GM12864 (cell line): ENCODE results near the gene GRID1.
A peak's percentile ranks its signal among the peaks of the same experiment; 100 is the strongest.

ENCODE experiments used
- DNase-seq: peaks from one replicate; pipeline ENCODE4 v3.0.0-alpha.2; 2011; ENCODE audit warnings: low read depth
- H3K4me3 ChIP-seq: 2 replicates; pipeline ENCODE4 v1.5.1; 2011; ENCODE audit warnings: mild to moderate bottlenecking, low read depth, low read length, control low read depth
- TF ChIP-seq, protein P1 (sequence below): IDR thresholded peaks from 2 replicates; pipeline ENCODE4 v1.5.1; 2011; ENCODE audit warnings: low read depth, mild to moderate bottlenecking, moderate library complexity, low read length, control low read depth, inconsistent platforms; ENCODE audit errors: missing control alignments

GRID1 gene

DNA sequence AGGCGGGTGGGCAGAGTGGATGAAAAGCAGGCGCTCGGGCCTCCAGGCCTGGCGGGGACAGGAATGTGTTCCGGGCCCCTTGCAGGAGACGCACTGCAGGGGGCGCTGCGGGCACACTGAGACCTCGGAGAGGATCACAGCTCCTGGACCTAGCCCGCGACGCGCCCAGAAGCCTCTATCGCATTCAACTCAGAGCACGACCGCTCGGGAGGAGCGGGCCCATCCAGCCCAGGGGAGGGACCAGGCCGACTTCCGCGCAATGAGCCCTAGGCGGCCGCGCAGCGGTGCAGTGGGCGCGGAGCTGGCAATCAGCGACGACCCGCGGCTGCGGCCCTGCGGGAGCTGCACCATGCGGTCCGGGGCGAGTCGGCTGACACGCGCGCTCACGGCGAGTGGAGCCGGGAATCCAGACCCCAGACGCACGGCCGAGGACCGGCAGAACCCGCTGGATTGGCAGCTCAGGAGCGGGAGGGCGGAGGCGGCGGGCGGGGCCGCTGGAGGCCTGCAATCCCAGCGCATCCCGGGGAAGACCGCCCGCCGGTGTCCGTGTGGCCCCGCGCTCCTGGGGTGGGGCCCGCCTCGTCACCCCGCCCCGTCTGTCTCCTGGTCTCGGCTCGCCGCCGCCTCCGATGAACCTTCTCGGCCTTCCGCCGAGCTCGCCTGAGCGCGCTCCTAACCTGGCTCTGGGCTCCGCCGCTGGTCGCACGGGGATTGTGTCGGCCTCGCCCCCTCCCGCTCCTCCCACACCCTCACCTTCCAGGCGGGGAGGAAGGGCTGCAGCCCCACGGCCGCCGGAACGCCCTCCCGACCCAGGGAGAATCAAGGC, 33.5 kb upstream of the GRID1 start:
- TF ChIP-seq, protein P1, sequence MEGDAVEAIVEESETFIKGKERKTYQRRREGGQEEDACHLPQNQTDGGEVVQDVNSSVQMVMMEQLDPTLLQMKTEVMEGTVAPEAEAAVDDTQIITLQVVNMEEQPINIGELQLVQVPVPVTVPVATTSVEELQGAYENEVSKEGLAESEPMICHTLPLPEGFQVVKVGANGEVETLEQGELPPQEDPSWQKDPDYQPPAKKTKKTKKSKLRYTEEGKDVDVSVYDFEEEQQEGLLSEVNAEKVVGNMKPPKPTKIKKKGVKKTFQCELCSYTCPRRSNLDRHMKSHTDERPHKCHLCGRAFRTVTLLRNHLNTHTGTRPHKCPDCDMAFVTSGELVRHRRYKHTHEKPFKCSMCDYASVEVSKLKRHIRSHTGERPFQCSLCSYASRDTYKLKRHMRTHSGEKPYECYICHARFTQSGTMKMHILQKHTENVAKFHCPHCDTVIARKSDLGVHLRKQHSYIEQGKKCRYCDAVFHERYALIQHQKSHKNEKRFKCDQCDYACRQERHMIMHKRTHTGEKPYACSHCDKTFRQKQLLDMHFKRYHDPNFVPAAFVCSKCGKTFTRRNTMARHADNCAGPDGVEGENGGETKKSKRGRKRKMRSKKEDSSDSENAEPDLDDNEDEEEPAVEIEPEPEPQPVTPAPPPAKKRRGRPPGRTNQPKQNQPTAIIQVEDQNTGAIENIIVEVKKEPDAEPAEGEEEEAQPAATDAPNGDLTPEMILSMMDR = peak; percentile 91
- peak; percentile 88 for DNase-seq
- H3K4me3 ChIP-seq = peak overlapping the region; percentile 89

DNA sequence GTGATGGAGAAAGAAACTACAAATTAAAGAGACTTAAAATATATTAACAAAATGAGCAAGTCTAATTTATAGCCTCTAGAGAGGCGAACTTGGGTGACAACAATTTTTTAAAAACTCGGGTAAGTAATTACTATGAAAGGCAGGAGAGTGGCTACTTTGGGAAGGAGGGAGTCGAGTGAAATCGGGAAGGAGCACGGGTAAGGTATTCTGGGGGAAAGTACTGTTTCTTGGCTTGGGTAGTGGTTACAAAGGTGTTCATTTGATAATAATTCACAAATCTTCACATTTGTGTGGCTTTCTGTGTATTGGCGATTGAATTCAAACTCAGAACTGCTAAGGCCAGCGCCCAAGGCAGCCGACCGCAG, 32.9 kb upstream of the GRID1 start:
- TF ChIP-seq, protein P1 = no peak
- DNase-seq = no peak
- H3K4me3 ChIP-seq = peak overlapping the region; percentile 1; the same call in 1 of the 2 replicates

DNA sequence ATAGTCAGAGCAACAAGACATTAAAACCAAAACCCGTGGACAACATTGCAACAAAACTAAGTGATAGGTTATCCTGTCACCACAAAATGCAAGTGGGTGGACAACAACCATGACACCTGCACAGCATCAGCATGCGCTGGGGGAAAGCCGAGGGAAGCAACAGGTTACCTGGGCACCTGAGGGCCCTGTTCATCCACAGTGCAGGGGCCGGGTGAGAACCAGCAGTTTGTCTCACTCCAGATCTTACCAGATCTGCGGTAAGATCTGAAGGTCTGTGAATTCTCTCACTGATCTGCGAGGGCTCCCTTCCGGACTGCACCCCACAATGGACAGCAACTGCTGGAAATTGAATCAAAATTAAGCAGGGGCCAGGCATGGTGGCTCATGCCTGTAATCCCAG, 30.5 kb upstream of the GRID1 start:
- TF ChIP-seq, protein P1 = no peak
- no peak for DNase-seq
- no peak overlapping the region for H3K4me3 ChIP-seq

DNA sequence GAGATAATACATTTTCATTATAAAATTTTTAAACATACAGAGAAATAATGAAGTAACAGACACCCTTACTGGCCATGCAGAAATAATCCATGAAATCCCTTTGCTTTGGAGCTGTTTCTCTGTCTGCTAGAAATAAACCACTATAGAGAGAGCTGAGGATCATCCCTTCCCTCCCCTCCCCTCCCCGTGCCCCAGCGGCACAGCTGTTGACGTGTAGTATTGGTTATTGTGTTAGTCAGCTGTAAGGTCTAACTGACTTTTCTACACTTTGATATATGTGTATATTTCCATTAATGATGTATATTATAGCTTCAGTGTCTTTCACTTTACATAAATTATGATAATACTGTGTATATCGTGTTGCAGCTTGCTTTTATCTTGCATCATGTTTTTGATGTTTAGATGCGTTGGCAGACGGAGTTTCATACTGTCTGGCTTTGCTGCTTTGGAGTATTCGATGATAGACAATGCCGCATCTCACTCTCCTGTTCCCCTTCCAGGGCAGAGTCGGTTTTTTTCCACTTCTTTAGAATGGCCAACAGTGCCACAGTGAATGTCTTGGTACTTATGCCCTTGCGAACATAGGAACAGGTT, 27.4 kb upstream of the GRID1 start:
- TF ChIP-seq, protein P1 = no peak
- no peak overlapping the region for H3K4me3 ChIP-seq
- no peak for DNase-seq

DNA sequence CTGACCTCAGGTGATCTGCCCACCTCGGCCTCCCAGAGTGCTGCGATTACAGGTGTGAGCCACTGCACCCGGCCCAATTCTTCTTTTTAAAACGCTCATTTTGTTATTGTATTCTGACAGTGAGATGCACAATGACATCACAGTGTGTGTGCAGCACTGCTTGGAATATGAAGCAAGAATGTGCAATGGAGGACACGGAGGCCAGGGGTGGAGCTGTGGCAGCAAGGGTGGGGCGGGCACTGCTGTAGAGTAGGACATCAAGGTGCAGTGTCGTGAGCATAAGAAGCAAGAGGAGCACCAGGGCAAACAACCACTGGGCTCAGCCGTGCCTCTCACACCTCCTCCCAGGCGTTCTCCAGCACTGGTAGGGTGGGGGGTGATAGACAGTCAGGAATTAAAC, 26.8 kb upstream of the GRID1 start:
- DNase-seq = no peak
- H3K4me3 ChIP-seq = peak overlapping the region; percentile 69; the same call in 1 of the 2 replicates
- TF ChIP-seq, protein P1 = no peak

DNA sequence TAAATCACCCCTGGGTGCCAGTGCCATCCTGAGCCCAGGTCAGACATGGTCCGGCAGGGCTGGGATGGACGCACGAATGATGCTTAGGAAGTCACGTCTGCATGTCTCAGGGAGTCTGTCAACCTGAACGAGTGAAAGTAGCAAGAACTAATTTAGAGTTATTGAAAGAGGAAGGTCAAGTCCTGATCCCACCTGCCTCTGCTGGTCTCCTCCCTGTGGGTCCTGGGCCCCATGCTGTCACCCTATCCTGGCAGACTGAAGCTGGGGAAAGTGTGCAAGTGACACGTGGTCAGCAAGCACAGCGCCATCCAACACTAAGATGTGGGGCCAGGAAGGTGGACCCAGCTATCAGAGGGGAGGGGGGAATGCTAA, 26.1 kb upstream of the GRID1 start:
- TF ChIP-seq, protein P1 = no peak
- peak overlapping the region; percentile 69 for H3K4me3 ChIP-seq
- no peak for DNase-seq
